ENCODE measurements around the gene ADGRB3. TPM values are rescaled to one million over a fixed set of nuclear protein-coding genes. Genes with fewer than 3 reads are reported as not detected.

Gene ADGRB3
- polyA plus RNA-seq (2013, experiment 1 of 2): 0.40 TPM
- 0.47 TPM for polyA plus RNA-seq (2013, experiment 2 of 2)

DNA sequence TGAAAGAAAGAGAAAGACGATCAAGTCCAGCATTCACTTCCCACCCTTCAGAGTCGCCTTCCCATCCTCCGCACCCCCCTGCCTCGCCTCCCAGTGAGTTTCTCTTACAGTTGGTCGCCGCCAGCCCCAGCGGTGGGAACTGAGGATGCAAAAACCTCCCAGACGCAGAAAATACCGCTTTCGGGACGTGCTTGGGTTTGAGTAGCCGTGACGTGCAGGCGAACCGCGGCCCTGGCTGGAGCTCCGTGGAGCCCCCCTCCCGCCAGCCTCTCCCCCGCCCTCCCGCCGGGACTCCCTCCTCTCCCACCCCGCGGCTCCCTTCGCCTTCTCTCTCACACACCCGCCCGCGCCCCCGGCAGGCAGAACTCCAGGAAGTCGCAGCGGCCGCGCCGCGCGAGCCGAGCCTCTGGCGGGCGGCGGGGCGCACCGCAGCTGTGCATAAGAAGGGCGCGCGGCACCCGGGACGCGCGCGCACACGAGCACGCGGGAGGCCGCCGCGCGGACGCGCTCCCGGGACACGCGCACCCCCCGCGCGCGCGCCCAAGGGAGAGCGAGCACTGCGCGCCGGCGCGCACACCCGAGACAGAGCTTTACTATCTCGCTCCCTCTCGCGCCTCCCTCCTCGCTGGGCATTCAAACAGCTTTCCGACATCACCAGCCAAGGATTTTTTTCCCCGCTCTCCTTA is at the start of gene ADGRB3:
Gene ADGRB3, plus strand, starts transcription at position 557 of the 686 bp plus-strand sequence. CDS start 3,394 bp downstream, outside the sequence.
- H3K23ac ChIP-seq (ENCODE audit: low read length in 2 of 2): no peak within 1 kb of the TSS
- DNase-seq: peak; percentile 83
- H3K9ac ChIP-seq (ENCODE audit: low read length): peak within 1 kb of the TSS; percentile 64

GRCh38 chr6:68593558-68593957 is 41.5 kb upstream of the ADGRB3 start:
- Histone ChIP-seq H3K18ac (ENCODE audit: low read depth in 1 of 2, low read length in 2 of 2) (no peak overlapping the region), H2BK15ac (ENCODE audit: low read depth, poor library complexity, severe bottlenecking) (no peak overlapping the region), H3K36me3 (ENCODE audit: control insufficient read depth in 1 of 2, insufficient read depth in 2 of 2, low read depth in 1 of 2, low read length in 2 of 2) (no peaks in the 10 kb centered on the region), H2BK120ac (ENCODE audit: low read depth, low read length) (no peak overlapping the region), H3K4ac (ENCODE audit: low read depth in 1 of 2, low read length in 2 of 2) (no peak overlapping the region), H3K14ac (ENCODE audit: low read length in 2 of 2) (no peak overlapping the region), H2BK12ac (ENCODE audit: low read length in 2 of 2) (no peak overlapping the region), H4K91ac (ENCODE audit: low read length) (no peak overlapping the region), H2BK5ac (ENCODE audit: low read depth, low read length, poor library complexity, severe bottlenecking) (no peak overlapping the region), H3K4me1 (ENCODE audit: control insufficient read depth, insufficient read depth, low read depth, low read length) (no peaks in the 10 kb centered on the region), H3K4me3 (ENCODE audit: insufficient read depth in 1 of 2, low read depth in 1 of 2, low read length in 2 of 2) (no peak overlapping the region), H3K27ac (ENCODE audit: low read length, poor library complexity, severe bottlenecking) (no peak overlapping the region), H3K23ac (ENCODE audit: low read length in 2 of 2) (no peak overlapping the region), H2AK5ac (ENCODE audit: low read length, severe bottlenecking) (no peak overlapping the region), H3K79me1 (replicated peaks; ENCODE audit: low read length, poor library complexity, severe bottlenecking) (no peaks in the 10 kb centered on the region), H3K27me3 (ENCODE audit: control insufficient read depth in 1 of 2, insufficient read depth in 1 of 2, low read length in 2 of 2) (no peaks in the 10 kb centered on the region), H3K4me2 (ENCODE audit: low read length, poor library complexity, severe bottlenecking) (no peak overlapping the region), H4K8ac (ENCODE audit: low read length) (no peak overlapping the region), H3K9me3 (ENCODE audit: control insufficient read depth, low read length) (peaks cover 3% of the 10 kb centered on the region), H2AFZ (ENCODE audit: low read depth, low read length) (no peak overlapping the region), H3K9ac (ENCODE audit: low read length) (no peak overlapping the region)
- no peak for DNase-seq
- WGBS: no CpG with 5 or more reads among the region's 1 CpG

More for the DNA sequence above, at the start of gene ADGRB3:
- H3K27me3 ChIP-seq (ENCODE audit: control insufficient read depth in 1 of 2, insufficient read depth in 1 of 2, low read length in 2 of 2): peaks cover 9 to 53% of the 10 kb centered on the region in 2 experiments
- H2BK5ac ChIP-seq (ENCODE audit: low read depth, low read length, poor library complexity, severe bottlenecking): no peak within 1 kb of the TSS
- H3K4me1 ChIP-seq (ENCODE audit: control insufficient read depth, insufficient read depth, low read depth, low read length): peaks cover 2% of the 10 kb centered on the region
- H4K8ac ChIP-seq (ENCODE audit: low read length): no peak within 1 kb of the TSS
- peak within 1 kb of the TSS; percentile 80 for H2BK120ac ChIP-seq (ENCODE audit: low read depth, low read length)
- H3K4ac ChIP-seq (ENCODE audit: low read depth in 1 of 2, low read length in 2 of 2): peak within 1 kb of the TSS in 1 of 2 experiments; percentile 58
- no peaks in the 10 kb centered on the region for H3K36me3 ChIP-seq (ENCODE audit: control insufficient read depth in 1 of 2, insufficient read depth in 2 of 2, low read depth in 1 of 2, low read length in 2 of 2)
- peak within 1 kb of the TSS; percentile 35 for H3K27ac ChIP-seq (ENCODE audit: low read length, poor library complexity, severe bottlenecking)
- H3K4me3 ChIP-seq (ENCODE audit: insufficient read depth in 1 of 2, low read depth in 1 of 2, low read length in 2 of 2): peak within 1 kb of the TSS; percentile 69 to 88
- peak within 1 kb of the TSS; percentile 98 for H3K4me2 ChIP-seq (ENCODE audit: low read length, poor library complexity, severe bottlenecking)
- H2BK15ac ChIP-seq (ENCODE audit: low read depth, poor library complexity, severe bottlenecking): peak within 1 kb of the TSS; percentile 63
- no peak within 1 kb of the TSS for H2BK12ac ChIP-seq (ENCODE audit: low read length in 2 of 2)
- peak within 1 kb of the TSS; percentile 88 for H2AFZ ChIP-seq (ENCODE audit: low read depth, low read length)
- peak within 1 kb of the TSS in 1 of 2 experiments; percentile 41 for H3K14ac ChIP-seq (ENCODE audit: low read length in 2 of 2)
- no peak within 1 kb of the TSS for H4K91ac ChIP-seq (ENCODE audit: low read length)
- H3K79me1 ChIP-seq (replicated peaks; ENCODE audit: low read length, poor library complexity, severe bottlenecking): no peaks in the 10 kb centered on the region
- WGBS: 1% methylated on average over 20 of the region's 79 CpGs
- no peaks in the 10 kb centered on the region for H3K9me3 ChIP-seq (ENCODE audit: control insufficient read depth, low read length)
- H3K18ac ChIP-seq (ENCODE audit: low read depth in 1 of 2, low read length in 2 of 2): no peak within 1 kb of the TSS
- no peak within 1 kb of the TSS for H2AK5ac ChIP-seq (ENCODE audit: low read length, severe bottlenecking)

- Histone ChIP-seq H2BK15ac (ENCODE audit: low read depth, poor library complexity, severe bottlenecking) (no peak overlapping the region), H3K4me3 (ENCODE audit: insufficient read depth in 1 of 2, low read depth in 1 of 2, low read length in 2 of 2) (no peak overlapping the region), H2BK120ac (ENCODE audit: low read depth, low read length) (no peak overlapping the region), H3K27me3 (ENCODE audit: control insufficient read depth in 1 of 2, insufficient read depth in 1 of 2, low read length in 2 of 2) (no peaks in the 10 kb centered on the region), H3K23ac (ENCODE audit: low read length in 2 of 2) (no peak overlapping the region), H3K18ac (ENCODE audit: low read depth in 1 of 2, low read length in 2 of 2) (no peak overlapping the region), H3K14ac (ENCODE audit: low read length in 2 of 2) (no peak overlapping the region), H3K4me2 (ENCODE audit: low read length, poor library complexity, severe bottlenecking) (no peak overlapping the region), H3K9ac (ENCODE audit: low read length) (no peak overlapping the region), H4K8ac (ENCODE audit: low read length) (no peak overlapping the region), H2AFZ (ENCODE audit: low read depth, low read length) (no peak overlapping the region), H2BK12ac (ENCODE audit: low read length in 2 of 2) (no peak overlapping the region), H3K79me1 (replicated peaks; ENCODE audit: low read length, poor library complexity, severe bottlenecking) (no peaks in the 10 kb centered on the region), H3K27ac (ENCODE audit: low read length, poor library complexity, severe bottlenecking) (no peak overlapping the region), H3K36me3 (ENCODE audit: control insufficient read depth in 1 of 2, insufficient read depth in 2 of 2, low read depth in 1 of 2, low read length in 2 of 2) (no peaks in the 10 kb centered on the region), H4K91ac (ENCODE audit: low read length) (no peak overlapping the region), H2AK5ac (ENCODE audit: low read length, severe bottlenecking) (no peak overlapping the region), H3K9me3 (ENCODE audit: control insufficient read depth, low read length) (peaks cover 3% of the 10 kb centered on the region), H3K4ac (ENCODE audit: low read depth in 1 of 2, low read length in 2 of 2) (no peak overlapping the region), H3K4me1 (ENCODE audit: control insufficient read depth, insufficient read depth, low read depth, low read length) (no peaks in the 10 kb centered on the region), H2BK5ac (ENCODE audit: low read depth, low read length, poor library complexity, severe bottlenecking) (no peak overlapping the region)
- WGBS: 40% methylated on average over 2 of the region's 3 CpGs
- DNase-seq: no peak
These were observed 37.4 kb upstream of the ADGRB3 start for GRCh38 chr6:68597642-68598041.

GRCh38 chr6:68615938-68616337 is 19.1 kb upstream of the ADGRB3 start:
- Histone ChIP-seq H3K27me3 (ENCODE audit: control insufficient read depth in 1 of 2, insufficient read depth in 1 of 2, low read length in 2 of 2) (no peaks in the 10 kb centered on the region), H3K4me2 (ENCODE audit: low read length, poor library complexity, severe bottlenecking) (no peak overlapping the region), H3K23ac (ENCODE audit: low read length in 2 of 2) (no peak overlapping the region), H3K79me1 (replicated peaks; ENCODE audit: low read length, poor library complexity, severe bottlenecking) (no peaks in the 10 kb centered on the region), H4K91ac (ENCODE audit: low read length) (no peak overlapping the region), H2BK15ac (ENCODE audit: low read depth, poor library complexity, severe bottlenecking) (no peak overlapping the region), H3K36me3 (ENCODE audit: control insufficient read depth in 1 of 2, insufficient read depth in 2 of 2, low read depth in 1 of 2, low read length in 2 of 2) (no peaks in the 10 kb centered on the region), H4K8ac (ENCODE audit: low read length) (no peak overlapping the region), H2AFZ (ENCODE audit: low read depth, low read length) (no peak overlapping the region), H2BK5ac (ENCODE audit: low read depth, low read length, poor library complexity, severe bottlenecking) (no peak overlapping the region), H2AK5ac (ENCODE audit: low read length, severe bottlenecking) (no peak overlapping the region), H3K4me1 (ENCODE audit: control insufficient read depth, insufficient read depth, low read depth, low read length) (no peaks in the 10 kb centered on the region), H2BK120ac (ENCODE audit: low read depth, low read length) (no peak overlapping the region), H3K14ac (ENCODE audit: low read length in 2 of 2) (no peak overlapping the region), H2BK12ac (ENCODE audit: low read length in 2 of 2) (no peak overlapping the region), H3K4me3 (ENCODE audit: insufficient read depth in 1 of 2, low read depth in 1 of 2, low read length in 2 of 2) (no peak overlapping the region), H3K27ac (ENCODE audit: low read length, poor library complexity, severe bottlenecking) (no peak overlapping the region), H3K9ac (ENCODE audit: low read length) (no peak overlapping the region), H3K9me3 (ENCODE audit: control insufficient read depth, low read length) (no peaks in the 10 kb centered on the region), H3K4ac (ENCODE audit: low read depth in 1 of 2, low read length in 2 of 2) (no peak overlapping the region), H3K18ac (ENCODE audit: low read depth in 1 of 2, low read length in 2 of 2) (no peak overlapping the region)
- no peak for DNase-seq
